GM19397 (cell line): Measurements from ENCODE around the gene PHPT1.
"Not testable (repeated sequence)": the region's sequence is repeated elsewhere in the genome, so short reads cannot be mapped to it uniquely, and the experiment has no call there.

Source experiments
- ATAC-seq: cut with Tn5 transposase; IDR thresholded peaks from one replicate; pipeline ENCODE4 v1.9.1; 2021; ENCODE audit warnings: mild to moderate bottlenecking, moderate library complexity; ENCODE audit not compliant: unreplicated experiment

Gene PHPT1

DNA sequence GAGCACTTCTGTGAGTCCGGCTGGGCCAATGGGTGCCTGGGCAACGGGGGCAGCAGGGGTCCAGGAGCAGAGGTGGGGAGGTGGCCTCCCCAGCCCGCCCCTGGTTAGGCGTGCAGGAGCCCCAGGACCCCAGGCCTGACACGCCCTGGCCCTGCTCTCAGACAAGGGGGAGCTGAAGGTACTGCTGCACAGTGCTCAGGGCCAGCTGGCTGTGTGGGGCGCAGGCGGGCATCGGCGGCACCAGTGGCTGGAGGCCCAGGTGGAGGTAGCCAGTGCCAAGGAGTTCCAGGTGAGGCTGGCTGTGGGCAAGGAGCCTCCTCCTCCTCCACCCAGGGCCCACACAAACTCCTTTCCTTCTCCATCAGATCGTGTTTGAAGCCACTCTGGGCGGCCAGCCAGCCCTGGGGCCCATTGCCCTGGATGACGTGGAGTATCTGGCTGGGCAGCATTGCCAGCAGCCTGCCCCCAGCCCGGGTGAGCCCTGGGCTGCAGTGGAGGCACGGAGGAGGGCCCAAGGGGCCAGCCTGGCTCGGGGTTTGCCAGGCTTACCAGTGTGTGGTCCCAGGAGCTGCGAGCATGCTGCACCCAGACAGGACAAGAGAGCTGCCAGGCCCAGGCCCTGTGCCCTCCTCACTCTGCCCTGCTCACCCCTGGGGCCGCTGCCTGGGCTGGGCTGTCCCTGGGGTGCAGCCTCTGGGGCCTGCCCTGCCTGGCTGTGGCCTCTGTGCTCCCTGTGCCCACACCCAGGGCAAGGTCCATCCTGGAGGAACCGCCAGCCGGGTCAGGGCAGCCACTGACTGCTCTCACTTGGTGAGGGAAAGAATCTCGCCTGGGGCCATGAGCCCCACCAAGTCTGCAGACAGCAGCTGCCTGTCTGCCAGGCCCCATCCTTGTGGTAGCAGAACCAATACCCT is 9.9 kb downstream of the PHPT1 start:
- ATAC-seq, result no peak

GRCh38 chr9:136860529-136860928 is 11.3 kb downstream of the PHPT1 start:
- ATAC-seq, result no peak

GRCh38 chr9:136860933-136861873 is 12.0 kb downstream of the PHPT1 start:
- no peak for ATAC-seq

DNA sequence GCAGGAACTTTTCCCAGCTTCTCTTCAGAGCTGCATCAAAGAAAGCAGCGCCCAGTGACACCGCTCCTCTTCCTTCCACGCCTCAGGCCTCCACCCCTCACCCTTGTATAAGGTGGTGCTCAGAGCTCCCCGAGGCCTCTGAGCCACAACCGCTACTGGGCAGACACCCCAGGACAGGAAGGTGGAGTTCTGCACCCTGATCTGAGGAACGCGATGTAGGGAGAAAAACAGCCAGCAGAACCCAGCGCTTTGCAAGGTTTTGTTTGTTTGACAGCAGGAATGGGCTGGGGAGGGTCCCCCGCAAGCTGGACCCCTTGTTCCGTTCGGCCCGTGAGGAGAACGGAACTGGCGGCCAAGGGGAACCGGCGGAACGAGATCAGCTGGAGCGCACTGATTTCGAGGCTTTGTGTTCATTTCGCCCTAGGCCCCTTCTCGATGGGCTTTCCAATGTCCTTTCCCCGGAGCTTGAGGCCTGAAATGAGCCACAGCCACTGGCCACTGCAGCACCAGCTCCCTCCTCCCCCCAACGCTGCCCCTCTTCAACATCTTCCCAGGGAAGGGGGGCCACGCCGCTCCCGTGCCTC is 12.8 kb downstream of the PHPT1 start:
- ATAC-seq, result no peak

GRCh38 chr9:136862849-136863622 is 13.8 kb downstream of the PHPT1 start:
- no peak for ATAC-seq

DNA sequence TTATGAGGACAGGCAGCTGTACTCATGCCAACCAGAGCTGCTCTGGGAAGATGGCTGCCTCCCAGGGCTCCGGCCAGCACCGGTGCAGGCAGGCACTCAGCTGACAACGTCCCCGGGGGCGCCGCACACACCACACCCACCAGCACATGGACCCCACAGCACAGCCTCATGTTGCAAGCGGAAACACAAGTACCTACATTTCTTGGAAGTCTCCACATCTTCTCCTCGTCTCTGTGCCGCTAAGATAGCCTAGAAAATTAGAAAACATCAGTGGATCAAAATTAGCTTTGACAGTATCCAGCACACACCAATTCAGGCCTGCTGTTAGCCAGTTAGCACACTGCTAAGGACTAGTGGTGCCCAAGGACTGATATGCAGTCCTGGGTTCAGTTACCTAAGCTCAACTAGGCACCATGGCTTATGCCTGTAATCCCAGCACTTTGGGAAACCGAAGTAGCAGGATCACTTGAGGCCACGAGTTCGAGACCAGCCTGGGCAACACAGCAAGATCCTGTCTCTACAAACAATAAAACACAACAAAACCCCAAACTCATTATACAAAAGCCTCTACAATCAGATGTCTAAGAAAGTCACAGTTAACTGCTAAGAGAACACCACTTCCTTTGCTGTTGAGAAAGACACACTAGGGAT is 14.5 kb downstream of the PHPT1 start:
- no peak for ATAC-seq

- no peak for ATAC-seq
Measured at GRCh38 chr9:136865041-136865767, 16.0 kb downstream of the PHPT1 start.

DNA sequence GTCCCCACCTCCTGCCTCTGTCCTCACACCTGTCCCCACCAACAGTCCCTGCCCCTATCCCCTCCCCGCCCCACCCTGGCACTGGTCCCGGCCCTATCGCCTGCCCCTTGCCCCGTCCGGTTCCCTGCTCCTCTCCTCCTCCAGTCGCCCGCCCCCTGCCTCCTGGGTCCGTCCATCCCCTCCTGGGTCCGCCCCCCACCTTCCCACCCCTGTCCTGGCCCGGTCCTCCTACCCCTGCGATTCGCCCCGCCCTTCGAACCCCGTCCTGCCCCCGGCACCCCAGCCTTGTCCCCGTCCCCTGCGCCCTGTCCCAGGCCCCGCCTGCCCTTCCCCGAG is 16.5 kb downstream of the PHPT1 start:
- no peak for ATAC-seq

DNA sequence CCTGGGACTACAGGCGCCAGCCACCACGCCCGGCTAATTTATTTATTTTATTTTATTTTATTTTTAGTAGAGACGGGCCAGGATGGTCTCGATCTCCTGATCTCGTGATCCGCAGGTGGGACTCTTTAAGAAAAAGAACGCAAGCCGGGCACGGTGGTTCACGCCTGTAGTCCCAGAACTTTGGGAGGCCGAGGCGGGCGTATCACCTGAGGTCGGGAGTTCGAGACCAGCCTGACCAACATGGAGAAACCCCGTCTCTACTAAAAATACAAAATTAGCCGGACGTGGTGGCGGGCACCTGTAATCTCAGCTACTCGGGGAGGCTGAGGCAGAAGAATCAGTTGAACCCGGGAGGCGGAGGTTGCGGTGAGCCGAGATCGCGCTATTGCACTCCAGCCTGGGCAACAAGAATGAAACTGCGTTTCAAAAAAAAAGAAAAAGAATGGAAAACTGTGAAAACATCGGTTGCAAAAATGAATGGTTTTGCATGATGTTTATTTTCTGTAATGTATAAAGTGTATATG is 17.8 kb downstream of the PHPT1 start:
- ATAC-seq, result not testable (repeated sequence)

DNA sequence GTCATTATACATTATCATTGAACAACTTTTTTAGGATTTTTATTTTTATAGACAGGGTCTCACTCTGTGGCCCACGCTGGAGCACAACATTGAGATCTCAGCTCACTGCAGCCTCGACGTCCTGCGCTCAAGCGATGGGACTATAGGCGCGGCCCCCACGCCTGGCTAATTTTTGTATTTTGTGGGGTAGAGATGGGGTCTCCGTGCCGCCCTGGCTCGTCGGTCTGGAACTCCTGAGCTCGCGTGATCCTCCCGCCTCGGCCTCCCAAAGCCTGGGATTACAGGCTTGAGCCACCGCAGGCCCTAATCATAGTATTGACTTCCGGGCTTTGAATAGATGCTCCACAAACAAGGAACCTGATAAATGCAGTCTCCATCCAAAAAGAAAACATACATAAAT is 18.3 kb downstream of the PHPT1 start:
- no peak for ATAC-seq

DNA sequence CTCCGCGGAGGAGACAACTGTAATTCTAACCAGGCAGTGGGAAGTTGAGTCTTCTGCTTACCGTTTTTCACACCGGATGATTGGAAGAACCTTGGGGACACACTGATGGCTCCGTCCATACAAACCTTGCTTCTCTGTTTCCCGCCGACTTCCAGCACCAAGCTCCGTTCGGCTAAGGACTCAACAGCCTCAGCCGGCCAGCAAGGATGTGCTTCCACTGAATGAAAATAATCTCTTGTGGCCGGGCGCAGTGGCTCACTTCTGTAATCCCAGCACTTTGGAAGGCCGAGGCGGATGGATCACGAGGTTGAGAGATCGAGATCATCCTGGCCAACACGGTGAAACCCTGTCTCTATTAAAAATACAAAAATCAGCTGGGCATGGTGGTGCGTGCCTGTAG is 18.7 kb downstream of the PHPT1 start:
- no peak for ATAC-seq

- no peak for ATAC-seq
Measured at GRCh38 chr9:136868644-136869043, 19.4 kb downstream of the PHPT1 start.

GRCh38 chr9:136869611-136870010 is 20.4 kb downstream of the PHPT1 start:
- not testable (repeated sequence) for ATAC-seq

DNA sequence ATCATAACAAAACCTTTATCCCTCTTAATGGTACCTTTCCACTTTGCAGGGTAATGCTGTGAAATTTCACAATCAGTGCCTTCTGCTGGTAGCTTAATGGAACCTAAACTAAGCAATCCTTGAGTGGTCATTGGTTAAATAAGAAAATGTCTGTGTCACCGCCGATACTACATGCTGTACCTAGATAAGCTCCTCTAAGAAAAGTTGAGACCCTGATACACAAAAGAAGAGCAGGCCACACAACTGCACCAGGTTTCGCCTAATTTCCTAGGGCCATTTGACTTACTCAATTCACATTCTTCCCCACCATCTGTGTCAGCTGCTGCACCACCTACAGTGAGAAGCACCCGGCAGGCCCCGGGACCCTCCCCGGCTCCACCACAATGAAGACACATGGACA is 25.9 kb downstream of the PHPT1 start:
- no peak for ATAC-seq

- no peak for ATAC-seq
Measured at GRCh38 chr9:136876476-136876875, 27.3 kb downstream of the PHPT1 start.

GRCh38 chr9:136880651-136881050 is 31.4 kb downstream of the PHPT1 start:
- no peak for ATAC-seq

- ATAC-seq, result no peak
Measured at GRCh38 chr9:136881691-136882108, 32.5 kb downstream of the PHPT1 start.

DNA sequence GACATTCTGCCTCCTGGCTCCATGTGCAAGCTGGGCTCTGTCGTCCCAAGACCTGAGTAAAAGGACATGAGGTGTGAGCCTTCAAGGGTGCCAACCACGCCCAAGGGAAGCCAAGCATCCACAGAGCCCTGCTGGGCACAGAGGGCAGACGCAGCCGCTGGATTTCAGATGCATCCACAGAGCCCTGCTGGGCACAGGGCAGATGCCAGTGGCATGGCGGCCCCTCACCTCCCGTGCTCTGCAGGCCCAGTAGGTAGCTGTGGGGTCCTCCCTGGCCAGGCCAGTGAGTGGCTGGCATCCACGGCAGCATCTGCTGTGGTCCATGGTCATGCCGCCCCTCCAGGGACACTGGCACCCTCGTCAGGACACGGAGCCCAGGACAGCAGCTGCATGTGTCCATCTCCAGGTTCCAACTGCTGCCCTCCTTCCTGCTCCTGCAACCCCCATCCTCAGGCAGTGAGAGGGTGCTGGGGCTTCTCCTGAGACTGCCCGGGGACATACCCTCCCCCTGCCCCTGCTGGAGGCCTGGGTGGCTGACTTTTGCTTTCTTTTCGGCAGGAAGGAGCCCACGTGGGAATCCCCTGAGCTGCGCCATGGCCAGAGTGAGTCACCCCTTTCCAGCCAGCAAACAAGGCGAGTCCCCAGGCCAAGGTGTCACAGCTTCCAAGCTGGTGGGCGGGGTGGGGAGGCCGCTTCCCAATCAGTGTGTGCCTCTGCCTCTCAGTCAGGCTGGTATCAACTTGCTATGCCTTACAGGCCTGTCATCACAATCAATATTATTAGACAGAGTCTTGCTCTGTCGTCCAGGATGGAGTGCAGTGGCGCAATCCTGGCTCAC is 33.1 kb downstream of the PHPT1 start:
- no peak for ATAC-seq
